ENCODE data around the gene CAPG. TPM values are rescaled to one million over a fixed set of nuclear protein-coding genes. Genes with fewer than 3 reads are reported as not detected.
"Not testable (repeated sequence)": the region's sequence is repeated elsewhere in the genome, so short reads cannot be mapped to it uniquely, and the experiment has no call there.

The CAPG gene
- polyA plus RNA-seq, 1 donor from 2014 or later, result not detected

DNA sequence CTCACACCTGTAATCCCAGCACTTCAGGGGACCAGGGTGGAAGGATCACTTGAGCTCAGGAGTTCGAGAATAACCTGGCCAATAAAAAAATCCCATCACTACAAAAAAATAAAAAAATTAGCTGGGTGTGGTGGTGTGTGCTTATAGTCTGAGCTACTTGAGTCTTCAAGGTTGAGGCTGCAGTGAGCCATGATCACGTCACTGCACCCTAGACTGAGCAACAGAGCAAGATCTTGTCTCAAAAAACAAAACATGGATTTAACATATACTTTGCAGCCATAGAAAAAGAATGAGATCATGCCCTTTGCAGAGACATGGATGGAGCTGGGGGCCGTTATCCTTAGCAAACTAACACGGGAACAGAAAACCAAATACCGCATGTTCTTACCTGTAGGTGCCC is 30.6 kb upstream of the CAPG start:
- Histone ChIP-seq H3K9ac (ENCODE audit: low read length) (no peak overlapping the region), H3K79me2 (replicated peaks; ENCODE audit: insufficient read depth, low read length) (no peaks in the 10 kb centered on the region), H3F3A (ENCODE audit: insufficient read depth, low read length, poor library complexity, severe bottlenecking) (no peaks in the 10 kb centered on the region), H3K4me3 (ENCODE audit: low read length) (no peak overlapping the region), H3K27me3 (ENCODE audit: insufficient read depth, low read depth, low read length) (no peaks in the 10 kb centered on the region), H3K9me2 (ENCODE audit: insufficient read depth, low read length) (no peaks in the 10 kb centered on the region), H4K20me1 (ENCODE audit: insufficient read depth) (no peaks in the 10 kb centered on the region), H3K27ac (ENCODE audit: low read length) (no peak overlapping the region), H3K36me3 (ENCODE audit: insufficient read depth, low read length) (no peaks in the 10 kb centered on the region), H3K9me3 (ENCODE audit: low read length) (no peaks in the 10 kb centered on the region), H3K4me2 (ENCODE audit: low read length) (no peak overlapping the region), H2AFZ (ENCODE audit: low read depth, low read length) (no peak overlapping the region)
- TF ChIP-seq EZH2 (IDR thresholded peaks at IDR 0.05; ENCODE audit: borderline replicate concordance, insufficient read depth, low read length, poor library complexity, severe bottlenecking) (no peak), POLR2AphosphoS5 (IDR thresholded peaks at IDR 0.05) (no peak)
- TF ChIP-seq, protein P1, sequence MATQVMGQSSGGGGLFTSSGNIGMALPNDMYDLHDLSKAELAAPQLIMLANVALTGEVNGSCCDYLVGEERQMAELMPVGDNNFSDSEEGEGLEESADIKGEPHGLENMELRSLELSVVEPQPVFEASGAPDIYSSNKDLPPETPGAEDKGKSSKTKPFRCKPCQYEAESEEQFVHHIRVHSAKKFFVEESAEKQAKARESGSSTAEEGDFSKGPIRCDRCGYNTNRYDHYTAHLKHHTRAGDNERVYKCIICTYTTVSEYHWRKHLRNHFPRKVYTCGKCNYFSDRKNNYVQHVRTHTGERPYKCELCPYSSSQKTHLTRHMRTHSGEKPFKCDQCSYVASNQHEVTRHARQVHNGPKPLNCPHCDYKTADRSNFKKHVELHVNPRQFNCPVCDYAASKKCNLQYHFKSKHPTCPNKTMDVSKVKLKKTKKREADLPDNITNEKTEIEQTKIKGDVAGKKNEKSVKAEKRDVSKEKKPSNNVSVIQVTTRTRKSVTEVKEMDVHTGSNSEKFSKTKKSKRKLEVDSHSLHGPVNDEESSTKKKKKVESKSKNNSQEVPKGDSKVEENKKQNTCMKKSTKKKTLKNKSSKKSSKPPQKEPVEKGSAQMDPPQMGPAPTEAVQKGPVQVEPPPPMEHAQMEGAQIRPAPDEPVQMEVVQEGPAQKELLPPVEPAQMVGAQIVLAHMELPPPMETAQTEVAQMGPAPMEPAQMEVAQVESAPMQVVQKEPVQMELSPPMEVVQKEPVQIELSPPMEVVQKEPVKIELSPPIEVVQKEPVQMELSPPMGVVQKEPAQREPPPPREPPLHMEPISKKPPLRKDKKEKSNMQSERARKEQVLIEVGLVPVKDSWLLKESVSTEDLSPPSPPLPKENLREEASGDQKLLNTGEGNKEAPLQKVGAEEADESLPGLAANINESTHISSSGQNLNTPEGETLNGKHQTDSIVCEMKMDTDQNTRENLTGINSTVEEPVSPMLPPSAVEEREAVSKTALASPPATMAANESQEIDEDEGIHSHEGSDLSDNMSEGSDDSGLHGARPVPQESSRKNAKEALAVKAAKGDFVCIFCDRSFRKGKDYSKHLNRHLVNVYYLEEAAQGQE (IDR thresholded peaks at IDR 0.05; ENCODE audit: borderline replicate concordance), result no peak

DNA sequence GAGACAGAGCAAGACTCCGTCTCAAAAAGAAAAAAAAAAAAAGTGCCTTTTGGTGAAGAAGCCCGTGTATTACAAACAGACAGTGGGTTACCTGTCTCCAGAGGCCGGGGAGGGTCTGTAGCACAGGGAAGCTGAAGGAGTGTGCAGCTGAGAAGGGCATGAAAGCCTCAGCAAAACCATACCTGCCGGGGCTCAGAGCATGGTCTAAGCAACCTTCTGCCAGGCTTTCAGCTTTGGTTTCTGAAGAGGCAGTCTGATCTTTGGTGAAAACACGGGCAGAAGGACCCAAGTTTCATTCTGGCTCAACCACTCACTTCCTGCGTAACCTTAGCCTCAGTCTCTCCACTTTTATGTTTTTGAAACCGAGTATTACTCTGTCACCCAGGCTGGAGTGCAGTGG is 29.8 kb upstream of the CAPG start:
- H3K4me3 ChIP-seq (ENCODE audit: low read length), result no peak overlapping the region
- no peaks in the 10 kb centered on the region for H3K9me3 ChIP-seq (ENCODE audit: low read length)
- H3K27me3 ChIP-seq (ENCODE audit: insufficient read depth, low read depth, low read length), result no peaks in the 10 kb centered on the region
- H3K9me2 ChIP-seq (ENCODE audit: insufficient read depth, low read length), result no peaks in the 10 kb centered on the region
- H3K79me2 ChIP-seq (replicated peaks; ENCODE audit: insufficient read depth, low read length), result no peaks in the 10 kb centered on the region
- no peaks in the 10 kb centered on the region for H3K36me3 ChIP-seq (ENCODE audit: insufficient read depth, low read length)
- no peaks in the 10 kb centered on the region for H3F3A ChIP-seq (ENCODE audit: insufficient read depth, low read length, poor library complexity, severe bottlenecking)
- H2AFZ ChIP-seq (ENCODE audit: low read depth, low read length), result no peak overlapping the region
- no peak overlapping the region for H3K27ac ChIP-seq (ENCODE audit: low read length)
- TF ChIP-seq POLR2AphosphoS5 (IDR thresholded peaks at IDR 0.05), result no peak
- no peak for TF ChIP-seq SMC3 (conservative IDR thresholded peaks at IDR 0.05; ENCODE audit: poor library complexity)
- H3K4me2 ChIP-seq (ENCODE audit: low read length), result no peak overlapping the region
- no peak overlapping the region for H3K9ac ChIP-seq (ENCODE audit: low read length)
- H4K20me1 ChIP-seq (ENCODE audit: insufficient read depth), result no peaks in the 10 kb centered on the region

DNA sequence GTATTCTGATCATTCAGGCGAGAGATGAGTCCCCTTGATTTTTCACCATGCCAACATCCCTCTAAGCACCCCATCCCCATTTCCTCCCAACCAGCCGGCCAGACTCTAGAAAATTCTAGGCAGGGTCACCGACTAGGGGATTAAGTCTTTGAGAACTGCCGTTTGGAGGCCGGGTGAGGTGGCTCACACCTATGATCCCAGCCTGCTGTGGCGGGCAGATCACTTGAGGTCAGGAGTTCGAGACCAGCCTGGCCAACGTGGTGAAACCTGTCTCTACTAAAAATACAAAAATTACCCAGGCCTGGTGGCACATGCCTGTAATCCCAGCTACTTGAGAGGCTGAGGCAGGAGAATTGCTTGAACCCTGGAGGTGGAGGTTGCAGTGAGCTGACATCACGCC is 29.4 kb upstream of the CAPG start:
- not testable (repeated sequence) for H3K9me3 ChIP-seq (ENCODE audit: low read length); H3K9ac ChIP-seq (ENCODE audit: low read length); H3K36me3 ChIP-seq (ENCODE audit: insufficient read depth, low read length); H3K27me3 ChIP-seq (ENCODE audit: insufficient read depth, low read depth, low read length); H3K4me3 ChIP-seq (ENCODE audit: low read length); H3K4me2 ChIP-seq (ENCODE audit: low read length); H4K20me1 ChIP-seq (ENCODE audit: insufficient read depth); H2AFZ ChIP-seq (ENCODE audit: low read depth, low read length); H3K27ac ChIP-seq (ENCODE audit: low read length); H3K79me2 ChIP-seq (replicated peaks; ENCODE audit: insufficient read depth, low read length); H3F3A ChIP-seq (ENCODE audit: insufficient read depth, low read length, poor library complexity, severe bottlenecking); H3K9me2 ChIP-seq (ENCODE audit: insufficient read depth, low read length)

DNA sequence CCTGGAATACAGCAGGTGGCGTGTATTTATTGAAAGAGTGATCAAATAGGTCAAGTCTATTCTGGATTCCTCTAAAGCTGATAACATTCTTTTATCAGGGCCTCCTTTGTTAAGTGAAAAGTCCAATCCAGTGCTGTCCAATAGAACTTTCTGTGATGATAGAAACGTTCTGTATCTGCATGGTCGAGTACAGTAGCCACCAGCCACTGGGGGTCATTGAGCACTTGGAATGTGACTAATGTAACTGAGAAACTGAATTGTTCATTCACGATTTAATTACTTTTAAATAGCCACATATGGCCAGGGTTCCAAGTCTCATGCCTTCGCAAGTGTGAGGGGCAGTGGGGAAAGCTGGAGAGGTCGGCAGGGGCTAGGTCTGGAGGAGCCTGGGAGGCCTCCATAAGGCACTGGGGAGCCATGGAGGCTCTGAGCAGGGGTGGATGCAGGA is 28.9 kb upstream of the CAPG start:
- H3K36me3 ChIP-seq (ENCODE audit: insufficient read depth, low read length), result no peaks in the 10 kb centered on the region
- H3K79me2 ChIP-seq (replicated peaks; ENCODE audit: insufficient read depth, low read length), result no peaks in the 10 kb centered on the region
- H3K9ac ChIP-seq (ENCODE audit: low read length), result no peak overlapping the region
- no peaks in the 10 kb centered on the region for H3F3A ChIP-seq (ENCODE audit: insufficient read depth, low read length, poor library complexity, severe bottlenecking)
- H3K9me2 ChIP-seq (ENCODE audit: insufficient read depth, low read length), result no peaks in the 10 kb centered on the region
- H2AFZ ChIP-seq (ENCODE audit: low read depth, low read length), result no peak overlapping the region
- no peaks in the 10 kb centered on the region for H3K9me3 ChIP-seq (ENCODE audit: low read length)
- H3K27ac ChIP-seq (ENCODE audit: low read length), result no peak overlapping the region
- no peaks in the 10 kb centered on the region for H3K27me3 ChIP-seq (ENCODE audit: insufficient read depth, low read depth, low read length)
- no peaks in the 10 kb centered on the region for H4K20me1 ChIP-seq (ENCODE audit: insufficient read depth)
- H3K4me2 ChIP-seq (ENCODE audit: low read length), result no peak overlapping the region
- no peak for TF ChIP-seq SMC3 (conservative IDR thresholded peaks at IDR 0.05; ENCODE audit: poor library complexity)
- H3K4me3 ChIP-seq (ENCODE audit: low read length), result no peak overlapping the region
